WTC11 (cell line): ENCODE results near the gene ABCA1. TPM values are rescaled to one million over a fixed set of nuclear protein-coding genes. Genes with fewer than 3 reads are reported as not detected.

Source experiments
- ATAC-seq: fragments of 200-7000 bp; cut with Tn5 transposase; 2 replicates; pipeline ENCODE4 v1.10.0; 2021; ENCODE audit warnings: mild to moderate bottlenecking, moderate library complexity
- CTCF ChIA-PET: fragments of 300-600 bp; sonication (Branson Sonifier 250); formaldehyde crosslinking; loops from one replicate; lab custom pipeline; 2021; ENCODE audit warnings: antibody characterized with exemption; lab: Charles Lee
- POLR2A ChIA-PET: fragments of 350-600 bp; sonication (Branson Sonifier 250); formaldehyde crosslinking; loops from one replicate; lab custom pipeline; 2021; ENCODE audit warnings: antibody characterized with exemption; lab: Charles Lee
- DNase-seq: peaks from one replicate; pipeline ENCODE4 v3.0.0; 2021; ENCODE audit warnings: low spot score
- H3K27ac Mint-ChIP-seq: 2 replicates; pipeline ENCODE4 v1.8.0; 2021; ENCODE audit warnings: mixed read lengths
- H3K27me3 Mint-ChIP-seq: 2 replicates; pipeline ENCODE4 v1.8.0; 2021; ENCODE audit warnings: low read depth, mild to moderate bottlenecking, moderate library complexity, mixed read lengths
- H3K36me3 Mint-ChIP-seq: 2 replicates; pipeline ENCODE4 v1.8.0; 2021; ENCODE audit warnings: mixed read lengths
- H3K4me1 Mint-ChIP-seq: 2 replicates; pipeline ENCODE4 v1.8.0; 2022; ENCODE audit warnings: mixed read lengths
- H3K4me3 Mint-ChIP-seq: 2 replicates; pipeline ENCODE4 v1.8.0; 2021; ENCODE audit warnings: mild to moderate bottlenecking, moderate library complexity, mixed read lengths
- H3K9me3 Mint-ChIP-seq: 2 replicates; pipeline ENCODE4 v1.8.0; 2021; ENCODE audit warnings: mixed read lengths
- ATF1 ChIP-seq: sonication (generic); formaldehyde crosslinking; IDR thresholded peaks from 2 replicates; pipeline ENCODE4 v1.8.1; 2023; ENCODE audit warnings: mild to moderate bottlenecking, moderate library complexity, missing genetic modification reagents
- EMX1 ChIP-seq: fragments of 250-450 bp; sonication (Bioruptor Pico); IDR thresholded peaks from 2 replicates; pipeline ENCODE4 v1.8.0; 2021; ENCODE audit warnings: mild to moderate bottlenecking
- JAZF1 ChIP-seq: fragments of 250-450 bp; sonication (Bioruptor Pico); IDR thresholded peaks from 2 replicates; pipeline ENCODE4 v1.9.0; 2021; ENCODE audit warnings: moderate library complexity, mild to moderate bottlenecking, inconsistent platforms
- KAT7 ChIP-seq: sonication (generic); formaldehyde crosslinking; IDR thresholded peaks from 2 replicates; pipeline ENCODE4 v1.8.1; 2023; ENCODE audit warnings: missing genetic modification reagents, mild to moderate bottlenecking, borderline replicate concordance
- MYBL2 ChIP-seq: sonication (generic); formaldehyde crosslinking; IDR thresholded peaks from 2 replicates; pipeline ENCODE4 v1.8.1; 2023; ENCODE audit warnings: mild to moderate bottlenecking, moderate library complexity, missing genetic modification reagents
- NFE2L1 ChIP-seq: sonication (generic); formaldehyde crosslinking; IDR thresholded peaks from 2 replicates; pipeline ENCODE4 v1.8.1; 2023; ENCODE audit warnings: missing genetic modification reagents
- PRDM15 ChIP-seq: sonication (generic); formaldehyde crosslinking; IDR thresholded peaks from 2 replicates; pipeline ENCODE4 v1.8.0; 2022; ENCODE audit warnings: missing genetic modification reagents
- RORB ChIP-seq: fragments of 250-450 bp; sonication (Bioruptor Pico); IDR thresholded peaks from 2 replicates; pipeline ENCODE4 v1.9.0; 2021; ENCODE audit warnings: mild to moderate bottlenecking
- TCF7 ChIP-seq: sonication (generic); formaldehyde crosslinking; IDR thresholded peaks from 2 replicates; pipeline ENCODE4 v1.8.0; 2022; ENCODE audit warnings: mild to moderate bottlenecking, low read depth, missing genetic modification reagents, moderate library complexity
- TP53 ChIP-seq: sonication (generic); formaldehyde crosslinking; IDR thresholded peaks from 2 replicates; pipeline ENCODE4 v1.8.1; 2023; ENCODE audit warnings: mild to moderate bottlenecking, missing genetic modification reagents
- USF1 ChIP-seq: sonication (generic); formaldehyde crosslinking; IDR thresholded peaks from 2 replicates; pipeline ENCODE4 v1.8.0; 2022; ENCODE audit warnings: mild to moderate bottlenecking, missing genetic modification reagents
- ZNF281 ChIP-seq: sonication (generic); formaldehyde crosslinking; IDR thresholded peaks from 2 replicates; pipeline ENCODE4 v1.8.0; 2023; ENCODE audit warnings: mild to moderate bottlenecking, missing genetic modification reagents
- ZNF423 ChIP-seq: fragments of 250-450 bp; sonication (Bioruptor Pico); IDR thresholded peaks from 2 replicates; pipeline ENCODE4 v2.1.2; 2022; ENCODE audit warnings: mild to moderate bottlenecking, moderate library complexity
- total RNA-seq: library from RNA; stranded (reverse); gene quantifications from 3 replicates; pipeline ENCODE4 v1.2.3, GENCODE V29; 2021
- TF ChIP-seq, protein P1 (sequence below): sonication (generic); formaldehyde crosslinking; IDR thresholded peaks from 2 replicates; pipeline ENCODE4 v1.8.0; 2022; ENCODE audit warnings: mild to moderate bottlenecking, missing genetic modification reagents
- TF ChIP-seq, protein P2 (sequence below): fragments of 250-450 bp; sonication (Bioruptor Pico); IDR thresholded peaks from 2 replicates; pipeline ENCODE4 v1.9.0; 2021; ENCODE audit warnings: moderate library complexity, mild to moderate bottlenecking, inconsistent platforms, borderline replicate concordance
- TF ChIP-seq, protein P3 (sequence below): fragments of 250-450 bp; sonication (Bioruptor Pico); conservative IDR thresholded peaks from 2 replicates; pipeline ENCODE4 v1.9.0; 2021; ENCODE audit warnings: mild to moderate bottlenecking
- TF ChIP-seq, protein P4 (sequence below): fragments of 200-600 bp; IDR thresholded peaks from 2 replicates; pipeline ENCODE4 v1.8.0; 2022; ENCODE audit warnings: antibody characterized with exemption

The ABCA1 gene
- total RNA-seq, 1 experiment from 2014 or later, result 7.8 TPM

DNA sequence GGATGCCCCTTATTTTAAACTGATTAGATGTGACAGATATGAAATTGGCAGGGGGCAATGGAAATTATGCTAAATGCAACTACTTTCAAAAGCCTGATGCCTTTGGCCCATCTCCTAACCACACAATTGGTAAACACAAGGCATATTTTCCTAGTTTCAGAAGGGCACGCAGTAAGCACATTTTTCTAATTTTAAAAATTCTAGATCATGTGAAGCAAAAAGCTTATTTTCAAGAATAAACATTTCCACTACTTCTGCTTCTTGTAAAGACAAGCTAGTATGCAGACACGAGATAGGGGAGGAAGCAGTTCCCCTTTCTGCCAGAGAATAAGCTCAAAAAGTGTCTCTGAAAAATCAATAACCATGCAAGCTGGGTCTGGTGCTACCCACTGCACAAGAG is 67.7 kb downstream of the ABCA1 start:
- no peak overlapping the region for H3K4me3 Mint-ChIP-seq
- no peak for DNase-seq

DNA sequence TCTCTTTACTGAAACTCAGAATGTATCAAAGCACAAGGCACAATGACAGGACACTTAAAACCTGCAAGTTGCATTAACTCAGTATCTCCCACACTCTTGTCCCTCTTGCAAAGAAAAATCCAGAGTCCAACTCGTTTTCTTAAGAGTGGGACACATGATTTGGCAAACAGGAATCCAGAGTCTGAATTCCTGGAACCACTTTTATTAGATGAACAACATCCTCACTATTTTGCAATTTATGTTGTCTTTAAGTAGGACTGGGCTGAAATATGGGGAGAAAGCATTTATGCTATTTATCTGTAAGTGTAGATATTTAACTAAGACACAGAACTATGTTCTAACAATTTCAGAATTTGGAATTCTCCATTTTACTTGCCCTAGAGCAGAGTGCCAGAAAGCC is 69.1 kb downstream of the ABCA1 start:
- ChIA-PET POLR2A (no interaction called here), CTCF (no interaction called here)
- no peak for ATAC-seq
- Mint-ChIP-seq H3K4me3 (no peak overlapping the region), H3K27ac (no peak overlapping the region), H3K4me1 (peaks cover 43% of the 10 kb centered on the region), H3K27me3 (no peaks in the 10 kb centered on the region), H3K36me3 (peaks cover 5% of the 10 kb centered on the region; the same call in 1 of the 2 replicates), H3K9me3 (no peaks in the 10 kb centered on the region)
- DNase-seq, result no peak
- TF ChIP-seq ATF1 (CRISPR knock-in tag) (no peak), USF1 (CRISPR knock-in tag) (no peak), JAZF1 (CRISPR knock-in tag) (no peak), MYBL2 (CRISPR knock-in tag) (no peak), TCF7 (no peak), ZNF281 (CRISPR knock-in tag) (no peak), KAT7 (CRISPR knock-in tag) (no peak)
- TF ChIP-seq, protein P1, sequence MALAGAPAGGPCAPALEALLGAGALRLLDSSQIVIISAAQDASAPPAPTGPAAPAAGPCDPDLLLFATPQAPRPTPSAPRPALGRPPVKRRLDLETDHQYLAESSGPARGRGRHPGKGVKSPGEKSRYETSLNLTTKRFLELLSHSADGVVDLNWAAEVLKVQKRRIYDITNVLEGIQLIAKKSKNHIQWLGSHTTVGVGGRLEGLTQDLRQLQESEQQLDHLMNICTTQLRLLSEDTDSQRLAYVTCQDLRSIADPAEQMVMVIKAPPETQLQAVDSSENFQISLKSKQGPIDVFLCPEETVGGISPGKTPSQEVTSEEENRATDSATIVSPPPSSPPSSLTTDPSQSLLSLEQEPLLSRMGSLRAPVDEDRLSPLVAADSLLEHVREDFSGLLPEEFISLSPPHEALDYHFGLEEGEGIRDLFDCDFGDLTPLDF (CRISPR knock-in tag), result no peak
- TF ChIP-seq, protein P2, sequence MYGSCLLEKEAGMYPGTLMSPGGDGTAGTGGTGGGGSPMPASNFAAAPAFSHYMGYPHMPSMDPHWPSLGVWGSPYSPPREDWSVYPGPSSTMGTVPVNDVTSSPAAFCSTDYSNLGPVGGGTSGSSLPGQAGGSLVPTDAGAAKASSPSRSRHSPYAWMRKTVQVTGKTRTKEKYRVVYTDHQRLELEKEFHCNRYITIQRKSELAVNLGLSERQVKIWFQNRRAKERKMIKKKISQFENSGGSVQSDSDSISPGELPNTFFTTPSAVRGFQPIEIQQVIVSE, result no peak

More for the DNA sequence above, 67.7 kb downstream of the ABCA1 start:
- H3K27ac Mint-ChIP-seq, result no peak overlapping the region
- peaks cover 44% of the 10 kb centered on the region for H3K4me1 Mint-ChIP-seq
- ChIA-PET POLR2A (interaction anchor here (0.5 to 0.9 kb wide), 3 partner anchors 67 to 233 kb away, joined by 3 to 6 read pairs (median 3); no protein-coding TSS in a partner anchor), CTCF (interaction anchor here (2.6 kb wide), 1 partner anchor 67 kb away, joined by 7 read pairs; the partner anchor contains the start of gene ABCA1)
- no peaks in the 10 kb centered on the region; the same call in 1 of the 2 replicates for H3K27me3 Mint-ChIP-seq
- no peaks in the 10 kb centered on the region for H3K9me3 Mint-ChIP-seq
- no peak for TF ChIP-seq PRDM15 (CRISPR knock-in tag)
- no peak for TF ChIP-seq NFE2L1 (CRISPR knock-in tag)
- no peak for TF ChIP-seq KAT7 (CRISPR knock-in tag)
- TF ChIP-seq RORB, result no peak
- no peak for TF ChIP-seq EMX1 (CRISPR knock-in tag)
- no peak for TF ChIP-seq ZNF423
- TF ChIP-seq, protein P3, sequence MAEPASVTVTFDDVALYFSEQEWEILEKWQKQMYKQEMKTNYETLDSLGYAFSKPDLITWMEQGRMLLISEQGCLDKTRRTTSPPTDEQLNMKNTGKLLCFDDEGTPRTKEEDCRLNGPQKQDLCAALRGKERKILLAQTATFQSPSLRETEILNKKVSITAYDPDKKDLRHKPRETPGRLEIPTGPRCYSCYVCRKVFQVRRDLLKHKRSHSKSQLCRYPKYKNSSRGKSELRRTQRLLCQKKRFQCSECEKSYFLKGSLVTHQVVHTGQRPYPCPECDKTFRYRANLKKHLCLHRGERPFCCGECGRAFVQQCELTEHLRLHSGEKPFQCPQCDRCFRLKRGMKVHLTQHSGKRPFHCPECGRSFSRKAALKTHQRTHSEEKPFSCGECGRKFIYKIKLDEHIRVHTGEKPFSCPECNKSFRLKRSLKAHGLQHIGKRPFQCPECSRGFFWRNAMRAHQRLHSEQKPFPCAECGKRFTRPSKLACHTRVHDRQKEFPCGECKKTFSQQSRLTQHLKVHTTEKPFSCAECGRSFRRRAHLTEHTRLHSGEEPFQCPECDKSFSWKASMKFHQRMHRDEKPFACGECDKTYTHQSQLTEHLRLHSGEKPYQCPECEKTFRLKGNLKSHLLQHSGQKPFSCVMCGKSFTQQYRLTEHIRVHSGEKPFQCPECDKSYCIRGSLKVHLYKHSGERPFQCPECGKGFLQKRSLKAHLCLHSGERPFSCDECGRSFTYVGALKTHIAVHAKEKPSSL (CRISPR knock-in tag), result no peak
- TF ChIP-seq TP53 (CRISPR knock-in tag), result no peak
- TF ChIP-seq, protein P4, sequence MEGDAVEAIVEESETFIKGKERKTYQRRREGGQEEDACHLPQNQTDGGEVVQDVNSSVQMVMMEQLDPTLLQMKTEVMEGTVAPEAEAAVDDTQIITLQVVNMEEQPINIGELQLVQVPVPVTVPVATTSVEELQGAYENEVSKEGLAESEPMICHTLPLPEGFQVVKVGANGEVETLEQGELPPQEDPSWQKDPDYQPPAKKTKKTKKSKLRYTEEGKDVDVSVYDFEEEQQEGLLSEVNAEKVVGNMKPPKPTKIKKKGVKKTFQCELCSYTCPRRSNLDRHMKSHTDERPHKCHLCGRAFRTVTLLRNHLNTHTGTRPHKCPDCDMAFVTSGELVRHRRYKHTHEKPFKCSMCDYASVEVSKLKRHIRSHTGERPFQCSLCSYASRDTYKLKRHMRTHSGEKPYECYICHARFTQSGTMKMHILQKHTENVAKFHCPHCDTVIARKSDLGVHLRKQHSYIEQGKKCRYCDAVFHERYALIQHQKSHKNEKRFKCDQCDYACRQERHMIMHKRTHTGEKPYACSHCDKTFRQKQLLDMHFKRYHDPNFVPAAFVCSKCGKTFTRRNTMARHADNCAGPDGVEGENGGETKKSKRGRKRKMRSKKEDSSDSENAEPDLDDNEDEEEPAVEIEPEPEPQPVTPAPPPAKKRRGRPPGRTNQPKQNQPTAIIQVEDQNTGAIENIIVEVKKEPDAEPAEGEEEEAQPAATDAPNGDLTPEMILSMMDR, result no peak
- TF ChIP-seq, all 79 proteins: peak for 0
- H3K36me3 Mint-ChIP-seq, result peaks cover 5% of the 10 kb centered on the region; the same call in 1 of the 2 replicates
- no peak for ATAC-seq
